SK-N-MC (cell line): ENCODE measurements around the gene TRAPPC12.

Experiments
- DNase-seq: peaks from one replicate; pipeline ENCODE4 v3.0.0-alpha.2; 2011; ENCODE audit warnings: low read depth, low spot score
- H3K27ac ChIP-seq: fragments of 200-600 bp; sonication (generic); 2 replicates; pipeline ENCODE4 v1.5.1; 2016; ENCODE audit warnings: mixed run types
- H3K36me3 ChIP-seq: fragments of 200-600 bp; sonication (generic); 2 replicates; pipeline ENCODE4 v1.6.1; 2017; ENCODE audit warnings: antibody characterized with exemption, low read length, mixed read lengths; ENCODE audit not compliant: insufficient read depth
- H3K4me3 ChIP-seq: fragments of 200-600 bp; sonication (generic); 2 replicates; pipeline ENCODE4 v1.5.1; 2016
- H3K9ac ChIP-seq: fragments of 200-600 bp; sonication (generic); 2 replicates; pipeline ENCODE4 v1.8.0; 2017; ENCODE audit warnings: mixed run types, mixed read lengths; ENCODE audit not compliant: insufficient read length
- H3K9me3 ChIP-seq: fragments of 200-600 bp; sonication (generic); 2 replicates; pipeline ENCODE4 v1.6.1; 2017; ENCODE audit warnings: low read depth, mild to moderate bottlenecking, antibody characterized with exemption, low read length, moderate library complexity, mixed read lengths
- EZH2 ChIP-seq: fragments of 200-600 bp; sonication (generic); IDR thresholded peaks from one replicate; pipeline ENCODE4 v1.6.1; 2017; ENCODE audit warnings: antibody characterized with exemption
- FOXP2 ChIP-seq: optimal IDR thresholded peaks from 2 replicates; pipeline ENCODE3; 2011; ENCODE audit warnings: mild to moderate bottlenecking, moderate library complexity; ENCODE audit not compliant: insufficient read depth; ENCODE audit errors: extremely low read length, control extremely low read depth
- POLR2AphosphoS5 ChIP-seq: IDR thresholded peaks from 2 replicates; pipeline ENCODE4 v1.6.1; 2012; ENCODE audit warnings: mild to moderate bottlenecking, low read depth, low read length, borderline replicate concordance

The TRAPPC12 gene

GRCh38 chr2:3520591-3520990 lies 141.1 kb downstream of the TRAPPC12 start:
- H3K27ac ChIP-seq: no peak overlapping the region
- TF ChIP-seq FOXP2 (no peak), POLR2AphosphoS5 (no peak), EZH2 (no peak)
- H3K9me3 ChIP-seq: no peaks in the 10 kb centered on the region
- H3K4me3 ChIP-seq: peak overlapping the region; percentile 94
- no peak for DNase-seq
- H3K36me3 ChIP-seq: peaks cover 13% of the 10 kb centered on the region
- no peak overlapping the region for H3K9ac ChIP-seq

GRCh38 chr2:3522961-3523421 lies 143.5 kb downstream of the TRAPPC12 start:
- DNase-seq: no peak
- TF ChIP-seq EZH2 (no peak), POLR2AphosphoS5 (no peak), FOXP2 (no peak)
- Histone ChIP-seq H3K4me3 (no peak overlapping the region), H3K27ac (no peak overlapping the region), H3K9ac (no peak overlapping the region), H3K36me3 (no peaks in the 10 kb centered on the region), H3K9me3 (no peaks in the 10 kb centered on the region)

- H3K27ac ChIP-seq: no peak overlapping the region
- H3K9me3 ChIP-seq: no peaks in the 10 kb centered on the region
- H3K36me3 ChIP-seq: no peaks in the 10 kb centered on the region
- no peak overlapping the region for H3K4me3 ChIP-seq
- no peak for DNase-seq
- no peak overlapping the region for H3K9ac ChIP-seq
- TF ChIP-seq FOXP2 (no peak), POLR2AphosphoS5 (no peak), EZH2 (no peak)
Observed at GRCh38 chr2:3523551-3524041, 144.1 kb downstream of the TRAPPC12 start.

GRCh38 chr2:3526871-3527270 lies 147.4 kb downstream of the TRAPPC12 start:
- no peak overlapping the region for H3K4me3 ChIP-seq
- TF ChIP-seq EZH2: no peak
- TF ChIP-seq POLR2AphosphoS5: no peak
- DNase-seq: no peak
- no peaks in the 10 kb centered on the region for H3K36me3 ChIP-seq
- no peak overlapping the region for H3K27ac ChIP-seq
- no peak overlapping the region for H3K9ac ChIP-seq
- H3K9me3 ChIP-seq: no peaks in the 10 kb centered on the region

- TF ChIP-seq EZH2 (no peak), POLR2AphosphoS5 (no peak), FOXP2 (no peak)
- Histone ChIP-seq H3K4me3 (no peak overlapping the region), H3K27ac (no peak overlapping the region), H3K9me3 (no peaks in the 10 kb centered on the region), H3K9ac (no peak overlapping the region), H3K36me3 (no peaks in the 10 kb centered on the region)
- DNase-seq: no peak
Observed at GRCh38 chr2:3527886-3528785, 148.6 kb downstream of the TRAPPC12 start.
